Measurements from ENCODE around the gene CHPT1. TPM values are rescaled to one million over a fixed set of nuclear protein-coding genes. Genes with fewer than 3 reads are reported as not detected.
"Not testable (repeated sequence)": the region's sequence is repeated elsewhere in the genome, so short reads cannot be mapped to it uniquely, and the experiment has no call there.

Gene CHPT1
- polyA plus RNA-seq (ENCODE audit: insufficient read length) = 40.4 TPM
- long read RNA-seq, donor 1, transcript CHPT1-201 (9 exons, 1,585 nt) = major isoform, 16 of 23 reads
- long read RNA-seq, donor 1, partial matches to known transcripts = 5 of 23 reads
- long read RNA-seq, donor 1, other reads (novel, unspliced or antisense) = 0 of 23 reads
- long read RNA-seq, donor 2, transcript CHPT1-205 (8 exons, 2,001 nt) = minor isoform, 5 of 32 reads
- long read RNA-seq, donor 2, transcript CHPT1-201 (9 exons, 1,585 nt) = major isoform, 15 of 32 reads
- long read RNA-seq, donor 2, partial matches to known transcripts = 12 of 32 reads
- long read RNA-seq, donor 2, other reads (novel, unspliced or antisense) = 0 of 32 reads
- long read RNA-seq, donor 3, transcript CHPT1-201 (9 exons, 1,585 nt) = major isoform, 13 of 14 reads
- long read RNA-seq, donor 3, partial matches to known transcripts = 0 of 14 reads
- long read RNA-seq, donor 3, other reads (novel, unspliced or antisense) = 0 of 14 reads
- long read RNA-seq, donor 4, partial matches to known transcripts = 0 of 1 reads
- long read RNA-seq, donor 4, other reads (novel, unspliced or antisense) = 0 of 1 reads
- long read RNA-seq, donor 5, transcript CHPT1-201 (9 exons, 1,585 nt) = major isoform, 15 of 18 reads
- long read RNA-seq, donor 5, partial matches to known transcripts = 0 of 18 reads
- long read RNA-seq, donor 5, other reads (novel, unspliced or antisense) = 0 of 18 reads
- long read RNA-seq, donor 6, transcript CHPT1-201 (9 exons, 1,585 nt) = major isoform, 9 of 17 reads
- long read RNA-seq, donor 6, partial matches to known transcripts = 6 of 17 reads
- long read RNA-seq, donor 6, other reads (novel, unspliced or antisense) = 0 of 17 reads
- long read RNA-seq, donor 7, transcript CHPT1-201 (9 exons, 1,585 nt) = major isoform, 16 of 24 reads
- long read RNA-seq, donor 7, partial matches to known transcripts = 5 of 24 reads
- long read RNA-seq, donor 7, other reads (novel, unspliced or antisense) = 0 of 24 reads
- long read RNA-seq, donor 8, transcript CHPT1-201 (9 exons, 1,585 nt) = major isoform, 7 of 8 reads
- long read RNA-seq, donor 8, partial matches to known transcripts = 0 of 8 reads
- long read RNA-seq, donor 8, other reads (novel, unspliced or antisense) = 0 of 8 reads

GRCh38 chr12:101697197-101697929, at the start of gene CHPT1:
TSS of gene CHPT1 (plus strand) at chr12:101697640. CDS start at chr12:101697862, 222 bp downstream.
- DNase-seq = peak; percentile 40

DNA sequence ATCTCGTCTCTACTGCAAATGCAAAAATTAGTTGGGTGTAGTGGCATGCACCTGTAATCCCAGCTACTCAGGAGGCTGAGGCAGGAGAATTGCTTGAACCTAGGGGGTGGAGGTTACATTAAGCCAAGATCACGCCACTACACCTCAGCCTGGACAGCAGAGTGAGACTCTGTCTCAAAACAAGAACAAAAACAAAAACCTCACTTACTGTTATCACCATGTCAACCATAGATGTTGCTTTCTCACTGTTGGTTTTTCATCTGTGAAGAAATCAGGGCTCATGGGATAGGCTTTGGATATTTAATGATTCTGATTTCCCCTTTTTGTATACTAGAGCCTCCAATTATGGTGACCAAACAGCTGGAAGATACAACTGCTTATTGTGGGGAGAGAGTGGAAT, 49.7 kb upstream of the CHPT1 start:
- no peak for DNase-seq

GRCh38 chr12:101648195-101648594, 49.2 kb upstream of the CHPT1 start:
- no peak for DNase-seq

- DNase-seq = no peak
These were observed 46.9 kb upstream of the CHPT1 start for GRCh38 chr12:101650346-101651117.

DNA sequence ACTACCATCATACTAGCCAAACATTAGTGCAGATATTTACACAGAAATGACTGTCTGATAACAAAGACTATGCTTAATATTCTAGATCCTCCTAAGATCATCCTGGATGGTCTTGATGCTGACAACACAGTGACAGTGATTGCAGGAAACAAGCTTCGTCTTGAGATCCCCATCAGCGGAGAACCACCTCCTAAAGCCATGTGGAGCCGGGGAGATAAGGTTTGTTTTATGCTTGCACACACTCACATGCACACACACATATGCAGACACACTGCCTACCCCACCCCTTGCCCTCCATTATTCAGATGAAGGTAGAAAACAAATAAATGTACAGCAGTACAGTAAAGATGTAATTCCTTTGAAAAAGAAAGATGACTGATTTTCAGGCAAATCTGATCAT, 44.4 kb upstream of the CHPT1 start:
- DNase-seq = no peak

DNA sequence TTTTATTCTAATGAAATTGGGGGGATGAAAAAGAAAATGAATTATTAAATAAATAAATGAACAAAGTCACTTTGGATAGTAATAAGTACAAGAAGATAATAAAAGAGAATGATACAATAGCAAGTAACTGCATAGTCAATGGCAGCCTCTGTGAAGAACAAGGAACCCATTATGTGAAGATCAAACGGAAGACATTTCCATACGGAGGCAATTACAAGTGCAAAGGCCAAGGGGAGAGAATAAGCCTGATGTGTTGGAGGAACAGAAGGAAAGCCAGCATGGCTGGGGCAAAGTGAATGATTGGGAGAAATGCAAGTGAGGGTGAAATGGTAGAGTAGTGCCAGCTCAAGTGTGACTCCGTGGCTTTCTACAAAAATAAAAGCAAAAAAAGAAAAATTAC, 43.9 kb upstream of the CHPT1 start:
- DNase-seq = no peak

- DNase-seq = no peak
These were observed 43.0 kb upstream of the CHPT1 start for GRCh38 chr12:101654442-101654841.

- DNase-seq = no peak
These were observed 42.0 kb upstream of the CHPT1 start for GRCh38 chr12:101655393-101655792.

DNA sequence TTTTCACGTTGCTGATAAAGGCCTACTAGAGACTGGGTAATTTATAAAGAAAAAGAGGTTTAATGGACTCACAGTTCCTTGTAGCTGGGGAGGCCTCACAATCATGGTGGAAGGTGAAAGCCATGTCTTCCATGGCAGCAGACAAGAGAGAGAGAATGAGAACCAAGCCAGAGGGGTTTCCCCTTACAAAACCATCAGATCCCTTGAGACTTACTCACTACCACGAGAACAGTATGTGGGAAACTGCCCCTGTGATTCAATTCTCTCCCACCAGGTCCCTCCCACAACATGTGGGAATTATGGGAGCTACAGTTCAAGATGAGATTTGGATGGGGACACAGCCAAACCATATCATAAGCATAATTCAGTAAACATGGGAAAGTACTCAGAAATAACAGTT, 36.8 kb upstream of the CHPT1 start:
- not testable (repeated sequence) for DNase-seq

DNA sequence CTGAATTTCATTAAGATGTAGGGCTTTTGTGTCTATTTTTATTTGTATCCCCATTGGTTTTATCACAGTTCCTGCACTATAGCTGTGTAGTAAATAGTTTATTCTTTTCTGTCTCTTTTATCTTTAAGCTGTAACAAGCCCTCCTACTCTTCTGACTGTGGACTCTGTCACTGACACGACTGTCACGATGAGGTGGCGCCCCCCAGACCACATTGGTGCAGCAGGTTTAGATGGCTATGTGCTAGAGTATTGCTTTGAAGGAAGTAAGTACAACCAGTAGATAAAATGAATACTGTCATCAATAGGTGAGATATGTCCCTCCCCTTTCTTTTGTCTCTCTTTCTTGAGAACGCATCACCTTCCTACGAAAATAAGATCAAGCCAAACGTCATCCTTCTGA, 34.1 kb upstream of the CHPT1 start:
- no peak for DNase-seq

GRCh38 chr12:101664992-101665391, 32.4 kb upstream of the CHPT1 start:
- no peak for DNase-seq

GRCh38 chr12:101666052-101666728, 31.2 kb upstream of the CHPT1 start:
- DNase-seq = no peak

- DNase-seq = no peak
These were observed 29.8 kb upstream of the CHPT1 start for GRCh38 chr12:101667591-101667990.

- peak; percentile 10 for DNase-seq
These were observed 27.3 kb upstream of the CHPT1 start for GRCh38 chr12:101670007-101670671.

- no peak for DNase-seq
These were observed 26.2 kb upstream of the CHPT1 start for GRCh38 chr12:101671157-101671791.

GRCh38 chr12:101671833-101672232, 25.6 kb upstream of the CHPT1 start:
- DNase-seq = no peak

DNA sequence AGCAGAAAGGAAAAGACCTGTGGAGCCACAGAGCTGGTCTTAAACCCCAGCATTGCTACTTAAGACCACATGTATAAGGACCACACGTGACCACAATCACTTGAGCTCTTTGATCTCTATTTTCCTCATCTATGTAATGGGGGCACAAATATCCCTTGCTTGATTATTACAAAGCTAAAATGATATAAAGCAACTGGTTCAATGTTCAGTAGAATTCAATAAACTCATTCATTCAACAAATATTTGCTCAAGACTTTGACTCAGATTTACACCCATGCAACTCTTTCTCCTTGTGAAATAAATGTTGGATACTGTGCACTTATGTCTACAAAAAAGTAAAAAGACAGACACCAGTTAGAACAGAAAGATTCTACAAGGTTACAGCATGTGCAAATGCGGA, 21.9 kb upstream of the CHPT1 start:
- DNase-seq = no peak

DNA sequence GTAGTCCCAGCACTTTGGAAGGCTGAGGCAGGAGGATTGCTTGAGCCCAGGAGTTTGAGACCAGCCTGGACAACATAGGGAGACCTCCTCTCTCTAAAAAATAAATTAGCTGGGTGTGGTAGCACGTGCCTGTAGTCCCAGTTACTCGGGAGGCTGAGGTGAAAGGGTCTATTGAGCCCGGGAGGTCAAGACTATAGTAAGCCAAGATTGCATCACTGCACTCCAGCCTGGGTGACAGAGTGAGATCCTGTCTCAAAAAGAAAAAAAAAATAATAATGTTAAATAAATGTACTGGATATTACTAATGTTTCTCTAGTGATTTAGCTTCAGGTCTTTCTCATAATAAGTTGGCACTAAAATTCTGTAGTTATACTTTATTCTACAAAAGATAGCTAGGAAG, 20.9 kb upstream of the CHPT1 start:
- DNase-seq = not testable (repeated sequence)

DNA sequence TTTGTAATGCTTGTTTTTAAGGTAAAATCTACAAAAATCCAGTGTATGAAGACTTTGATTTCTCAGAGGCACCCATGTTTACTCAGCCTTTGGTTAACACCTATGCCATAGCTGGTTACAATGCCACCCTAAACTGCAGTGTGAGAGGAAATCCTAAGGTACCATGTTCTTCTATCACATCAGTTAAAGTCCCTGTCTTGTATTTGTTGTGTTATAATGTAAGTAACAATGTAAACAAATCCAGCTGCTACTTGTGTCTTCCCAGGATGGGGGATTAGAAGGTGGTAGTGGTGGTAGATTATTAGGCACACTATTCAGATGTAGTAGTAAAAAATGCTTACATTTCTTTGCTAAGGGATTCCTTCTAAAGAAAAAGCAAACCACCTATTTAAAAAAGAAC, 19.4 kb upstream of the CHPT1 start:
- DNase-seq = no peak

Measured in left kidney (tissue), 8 donors.